Activated CD8-positive, alpha-beta memory T cell treated with anti-CD3 and anti-CD28 coated beads, Interleukin-2, amount 50 U/mL, for 4 hours (primary cell): ENCODE results near the gene ZNF628.

ENCODE experiments used
- DNase-seq: peaks from one replicate; pipeline ENCODE4 v3.0.0-alpha.2; 2020

The ZNF628 gene

DNA sequence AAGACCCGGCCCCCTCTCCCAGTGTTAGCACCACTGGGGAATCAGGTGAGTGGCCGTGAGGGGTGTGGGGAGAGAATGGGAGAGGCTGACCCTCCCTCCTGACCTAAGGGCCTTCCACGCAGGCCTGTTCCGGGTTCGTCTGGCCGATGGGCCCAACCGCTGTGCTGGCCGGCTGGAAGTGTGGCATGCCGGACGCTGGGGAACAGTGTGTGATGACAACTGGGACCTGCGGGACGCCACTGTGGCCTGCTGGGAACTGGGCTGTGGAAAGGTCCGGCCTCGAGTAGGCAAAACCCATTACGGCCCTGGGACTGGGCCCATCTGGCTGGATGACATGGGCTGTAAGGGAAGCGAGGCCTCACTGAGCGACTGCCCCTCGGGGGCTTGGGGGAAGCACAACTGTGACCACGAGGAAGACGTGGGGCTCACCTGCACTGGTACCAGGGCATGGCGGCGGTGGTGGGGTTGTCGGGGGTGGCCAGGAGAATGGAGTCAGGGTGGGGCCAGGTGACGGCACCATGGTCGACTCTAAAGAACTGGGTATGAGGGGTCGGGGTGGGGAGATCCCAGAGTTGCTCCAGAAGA, 24.0 kb downstream of the ZNF628 start:
- no peak for DNase-seq

- no peak for DNase-seq
Measured at GRCh38 chr19:55502197-55502952, 26.0 kb downstream of the ZNF628 start.

GRCh38 chr19:55503157-55503501, 26.7 kb downstream of the ZNF628 start:
- no peak for DNase-seq

- peak; percentile 94 for DNase-seq
Measured at GRCh38 chr19:55503502-55504251, 27.3 kb downstream of the ZNF628 start.

GRCh38 chr19:55504252-55504603, 27.8 kb downstream of the ZNF628 start:
- no peak for DNase-seq

DNA sequence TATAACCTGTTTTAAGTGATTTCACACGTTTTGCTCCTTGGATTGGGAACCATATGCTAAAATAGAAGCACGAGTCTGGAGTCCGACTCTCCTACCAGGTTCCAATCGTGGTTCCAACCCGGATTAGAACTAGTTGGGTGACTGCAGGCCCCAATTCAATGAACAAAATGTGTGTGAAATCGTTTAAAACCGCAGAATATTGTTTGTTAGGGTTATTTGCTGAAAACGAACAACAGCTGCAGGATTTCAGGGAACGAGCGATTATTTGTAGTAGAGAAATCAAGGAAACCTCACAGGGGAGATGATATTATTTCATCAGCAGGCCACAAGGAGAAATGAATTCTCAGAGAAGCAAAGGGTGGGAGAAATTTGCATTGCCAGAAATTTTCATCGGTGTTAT, 28.6 kb downstream of the ZNF628 start:
- no peak for DNase-seq

GRCh38 chr19:55508120-55508519, 31.7 kb downstream of the ZNF628 start:
- DNase-seq: no peak

DNA sequence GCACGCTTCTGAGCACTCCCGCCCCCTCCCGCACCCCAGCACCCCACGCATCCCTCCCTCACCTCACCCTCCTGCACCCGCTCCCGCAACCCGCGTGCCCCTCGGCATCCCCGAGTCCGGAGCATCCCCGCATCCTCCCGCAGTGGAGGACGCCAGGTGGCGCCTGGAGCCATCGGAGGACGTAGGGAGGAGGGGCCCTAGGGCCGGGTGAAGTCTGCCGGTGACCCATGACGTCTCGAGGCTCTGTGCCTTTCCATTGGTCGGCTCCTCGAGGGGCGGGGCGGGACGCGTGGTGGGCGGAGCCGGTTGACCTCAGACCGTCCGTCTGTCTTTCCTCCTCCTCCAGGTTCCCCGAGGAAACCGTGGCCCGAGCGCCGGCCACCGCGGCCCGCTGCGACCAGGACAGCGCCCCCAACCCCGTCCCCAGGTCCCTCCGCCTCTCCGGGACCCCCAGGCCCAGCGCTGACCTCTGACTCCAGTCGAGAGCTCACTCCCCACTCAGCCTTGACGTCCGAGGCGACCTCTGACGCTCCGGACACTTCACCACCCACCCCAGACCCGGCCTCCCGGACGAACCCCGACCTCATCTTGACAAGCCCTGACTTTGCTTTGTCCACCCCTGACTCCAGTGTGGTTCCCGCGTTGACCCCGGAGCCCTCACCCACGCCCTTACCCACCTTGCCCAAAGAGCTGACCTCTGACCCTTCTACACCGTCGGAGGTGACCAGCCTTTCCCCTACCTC, 40.6 kb downstream of the ZNF628 start:
- DNase-seq: peak; percentile 91

GRCh38 chr19:55519451-55520311, 43.3 kb downstream of the ZNF628 start:
- DNase-seq: no peak

DNA sequence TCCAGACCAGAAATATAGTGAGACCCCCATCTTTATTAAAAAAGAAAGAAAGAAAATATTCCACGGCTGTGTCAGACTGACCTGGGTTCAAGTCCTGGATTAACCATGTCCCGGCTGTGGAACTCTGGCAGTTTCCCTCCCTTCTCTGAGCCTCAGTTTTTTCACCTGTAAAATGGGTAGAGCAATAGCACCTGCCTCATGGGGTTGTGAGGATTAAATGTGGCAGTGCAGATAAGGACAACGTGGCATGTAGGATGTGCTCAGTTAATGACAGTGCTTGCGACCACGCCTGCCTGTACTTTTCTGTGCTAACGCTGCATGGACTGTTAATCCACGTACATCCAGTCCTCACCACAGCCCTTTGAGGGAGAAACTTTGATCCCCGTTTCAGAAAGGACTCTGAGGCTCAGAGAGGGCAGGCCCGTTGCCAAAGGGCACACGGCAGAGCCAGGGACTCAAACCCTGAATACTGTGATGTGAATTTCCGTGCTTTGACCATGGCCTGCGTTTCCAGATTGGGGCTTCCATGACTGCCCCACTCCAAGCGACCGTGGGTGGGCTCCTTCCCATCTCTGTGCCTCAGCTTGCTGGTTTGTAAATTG, 44.4 kb downstream of the ZNF628 start:
- DNase-seq: no peak

- DNase-seq: no peak
Measured at GRCh38 chr19:55525289-55526101, 49.1 kb downstream of the ZNF628 start.

DNA sequence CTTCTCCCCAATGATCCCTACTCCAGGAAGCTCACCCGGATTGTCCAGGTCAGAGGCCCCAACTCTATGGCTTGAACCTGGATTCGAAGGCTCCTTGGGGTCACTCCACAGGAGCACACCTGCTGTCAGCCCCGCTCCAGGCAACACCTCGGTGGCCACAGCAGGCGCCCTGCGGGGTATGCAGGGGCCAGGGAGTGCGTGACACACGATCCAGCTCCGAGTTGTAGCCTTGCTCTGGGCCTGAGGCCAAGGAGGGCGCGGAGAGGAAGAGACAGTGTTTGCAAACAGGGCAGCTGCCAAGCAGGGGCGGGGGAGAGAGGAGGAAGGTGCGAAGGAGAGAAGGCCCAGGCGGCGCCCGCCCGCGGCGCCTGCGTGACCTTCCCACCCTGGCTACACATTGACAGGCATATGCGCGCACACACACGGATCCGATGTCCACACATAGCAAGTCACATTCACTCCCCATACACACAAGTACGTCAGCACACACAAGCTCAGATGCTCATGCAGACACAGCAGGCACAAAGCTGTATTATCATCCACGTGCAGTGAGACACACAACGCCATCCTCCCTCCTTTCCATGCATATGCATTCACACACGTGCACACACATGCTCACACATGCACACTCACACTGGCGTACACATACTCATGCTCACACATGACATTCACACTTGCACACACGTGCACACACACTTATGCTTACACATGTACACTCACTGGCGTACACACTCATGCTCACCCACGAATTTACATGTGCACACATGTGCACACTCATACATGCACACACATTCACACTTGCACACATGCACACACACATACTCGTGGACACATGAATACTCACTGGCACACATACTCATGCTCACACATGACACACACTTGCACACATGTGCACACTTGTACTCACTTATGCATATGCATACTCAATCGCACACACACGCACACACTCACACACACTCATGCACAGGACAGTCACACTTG, 50.1 kb downstream of the ZNF628 start:
- no peak for DNase-seq

DNA sequence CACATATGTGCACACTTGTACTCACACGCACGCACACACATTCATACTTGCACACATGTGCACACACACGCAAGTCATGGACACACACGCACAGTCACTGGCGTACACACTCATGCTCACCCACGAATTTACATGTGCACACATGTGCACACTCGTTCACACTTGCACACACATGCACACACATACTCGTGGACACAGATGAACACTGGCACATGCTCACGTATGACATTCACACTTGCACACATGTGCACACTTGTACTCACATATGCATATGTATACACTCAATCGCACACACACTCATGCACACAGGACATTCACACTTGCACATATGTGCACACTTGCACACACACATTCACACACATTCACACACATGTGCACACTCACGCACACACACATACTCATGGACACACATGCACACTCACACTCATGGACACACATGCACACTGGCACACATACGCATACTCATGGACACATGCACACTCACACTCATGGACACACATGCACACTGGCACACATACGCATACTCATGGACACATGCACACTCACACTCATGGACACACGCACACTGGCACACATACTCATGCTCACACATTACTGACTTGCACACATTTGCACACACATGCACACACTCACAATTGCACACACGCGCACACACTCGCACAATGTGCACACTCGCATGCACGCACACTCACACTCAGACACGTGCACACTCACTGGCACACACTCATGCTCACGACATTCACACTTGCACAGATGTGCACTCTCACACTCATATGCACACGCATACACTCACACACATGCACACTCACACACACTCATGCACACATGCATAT, 51.0 kb downstream of the ZNF628 start:
- no peak for DNase-seq

GRCh38 chr19:55528030-55528803, 51.8 kb downstream of the ZNF628 start:
- DNase-seq: no peak

DNA sequence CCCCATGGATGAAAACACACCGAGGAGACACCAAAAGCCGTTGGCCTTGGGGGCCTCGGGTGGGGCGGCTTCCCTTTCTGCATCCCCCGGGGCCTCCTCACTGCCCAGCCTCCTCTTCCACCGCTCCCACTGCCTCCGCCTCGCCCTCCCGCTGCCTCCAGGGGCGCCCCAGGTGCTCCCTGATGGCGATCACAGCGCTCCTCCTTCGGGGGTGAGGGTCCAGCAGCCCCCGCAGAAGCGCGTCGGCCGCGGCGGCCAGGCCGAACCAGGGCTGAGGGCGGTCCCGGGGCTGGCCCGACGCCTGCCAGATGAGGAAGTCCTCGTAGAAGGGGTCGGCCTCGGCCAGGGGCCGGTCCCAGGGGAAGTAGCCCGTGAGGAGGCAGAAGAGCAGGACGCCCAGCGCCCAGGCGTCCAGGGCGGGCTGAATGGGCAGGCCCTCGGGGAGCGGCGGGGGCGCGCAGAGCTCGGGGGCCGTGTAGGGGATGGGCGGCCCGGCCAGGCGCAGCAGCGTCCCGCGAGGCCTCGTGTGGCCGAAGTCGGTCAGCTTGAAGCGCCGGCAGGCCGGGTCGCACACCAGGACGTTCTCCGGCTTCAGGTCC, 53.3 kb downstream of the ZNF628 start:
- no peak for DNase-seq

DNA sequence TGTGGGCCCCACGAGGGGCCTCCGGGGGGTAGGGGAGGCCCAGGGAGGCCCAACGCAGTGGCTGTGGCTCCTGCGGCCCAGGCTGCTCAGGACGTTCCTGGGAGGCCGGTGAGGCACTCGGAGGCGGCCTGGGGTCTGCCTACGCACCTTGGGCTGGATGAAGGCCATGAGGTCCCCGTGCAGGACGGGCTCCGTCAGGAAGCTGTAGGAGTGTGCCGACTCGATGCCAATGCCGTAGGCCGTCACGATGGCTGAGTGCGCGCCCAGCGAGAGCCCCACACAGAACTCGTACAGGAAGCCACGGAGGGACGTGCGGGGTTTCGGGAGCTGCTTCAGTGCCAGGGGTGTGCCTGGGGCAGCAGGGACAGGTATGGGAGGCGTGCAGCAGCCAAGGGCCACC, 54.6 kb downstream of the ZNF628 start:
- DNase-seq: no peak
